Duodenal mucosa (tissue), 2 donors: Measurements from ENCODE around the gene EMX1.

Experiments
- H3K27ac ChIP-seq: one replicate; pipeline ENCODE4 v1.7.0; 2013; ENCODE audit warnings: low read depth, low read length
- H3K27me3 ChIP-seq, 2 donors: one replicate each; pipeline ENCODE4 v1.7.0; 2013; ENCODE audit warnings: low read length in 2 of 2, control low read depth in 1 of 2; ENCODE audit not compliant: insufficient read depth in 2 of 2, control insufficient read depth in 1 of 2
- H3K36me3 ChIP-seq, 2 donors: one replicate each; pipeline ENCODE4 v1.7.0; 2013; ENCODE audit warnings: low read length in 2 of 2, control low read depth in 1 of 2; ENCODE audit not compliant: insufficient read depth in 2 of 2, control insufficient read depth in 1 of 2
- H3K4me1 ChIP-seq, 2 donors: one replicate each; pipeline ENCODE4 v1.7.0; 2013; ENCODE audit warnings: low read length in 2 of 2, control low read depth in 1 of 2; ENCODE audit not compliant: insufficient read depth in 2 of 2, control insufficient read depth in 1 of 2
- H3K4me3 ChIP-seq, 2 donors: one replicate each; pipeline ENCODE4 v1.7.0; 2013; ENCODE audit warnings: low read length in 2 of 2, low read depth in 1 of 2
- H3K9ac ChIP-seq, 2 donors: one replicate each; pipeline ENCODE4 v1.7.0; 2013; ENCODE audit warnings: low read length in 2 of 2, low read depth in 1 of 2
- H3K9me3 ChIP-seq, 2 donors: one replicate each; pipeline ENCODE4 v1.7.0; 2013; ENCODE audit warnings: low read length in 2 of 2, control low read depth in 1 of 2; ENCODE audit not compliant: control insufficient read depth in 1 of 2

EMX1 gene

DNA sequence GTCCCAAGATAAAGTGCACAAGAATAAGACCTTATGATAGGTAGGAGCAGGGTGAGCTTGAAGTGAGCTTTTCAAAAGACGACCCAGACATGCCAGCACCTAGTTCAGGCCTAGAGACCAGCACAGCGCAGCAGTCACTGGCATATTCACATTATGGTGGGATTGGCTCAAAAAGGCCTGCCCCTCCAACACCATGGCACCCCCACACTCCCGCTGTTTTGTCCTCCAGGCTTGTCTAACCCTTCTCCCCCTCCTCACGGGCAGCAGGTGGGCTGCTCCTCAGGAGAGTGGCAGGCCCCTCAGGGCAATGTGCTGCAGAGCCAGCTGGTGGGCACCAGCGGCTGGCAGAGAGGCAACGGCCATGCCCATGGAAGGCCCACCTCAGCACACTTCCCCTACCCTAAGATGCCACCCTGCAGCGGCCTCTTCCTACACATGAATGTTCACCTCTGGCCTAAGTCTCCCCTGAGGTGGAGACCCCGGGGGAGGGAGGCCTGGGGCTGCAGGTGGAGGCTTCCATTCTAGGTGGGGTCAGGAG, 25.6 kb downstream of the EMX1 start:
- Histone ChIP-seq H3K4me1 (no peaks in the 10 kb centered on the region), H3K36me3 (peaks cover 5 to 8% of the 10 kb centered on the region in 2 donors), H3K9ac (no peak overlapping the region), H3K9me3 (no peaks in the 10 kb centered on the region), H3K27me3 (no peaks in the 10 kb centered on the region), H3K4me3 (no peak overlapping the region), H3K27ac (no peak overlapping the region)

DNA sequence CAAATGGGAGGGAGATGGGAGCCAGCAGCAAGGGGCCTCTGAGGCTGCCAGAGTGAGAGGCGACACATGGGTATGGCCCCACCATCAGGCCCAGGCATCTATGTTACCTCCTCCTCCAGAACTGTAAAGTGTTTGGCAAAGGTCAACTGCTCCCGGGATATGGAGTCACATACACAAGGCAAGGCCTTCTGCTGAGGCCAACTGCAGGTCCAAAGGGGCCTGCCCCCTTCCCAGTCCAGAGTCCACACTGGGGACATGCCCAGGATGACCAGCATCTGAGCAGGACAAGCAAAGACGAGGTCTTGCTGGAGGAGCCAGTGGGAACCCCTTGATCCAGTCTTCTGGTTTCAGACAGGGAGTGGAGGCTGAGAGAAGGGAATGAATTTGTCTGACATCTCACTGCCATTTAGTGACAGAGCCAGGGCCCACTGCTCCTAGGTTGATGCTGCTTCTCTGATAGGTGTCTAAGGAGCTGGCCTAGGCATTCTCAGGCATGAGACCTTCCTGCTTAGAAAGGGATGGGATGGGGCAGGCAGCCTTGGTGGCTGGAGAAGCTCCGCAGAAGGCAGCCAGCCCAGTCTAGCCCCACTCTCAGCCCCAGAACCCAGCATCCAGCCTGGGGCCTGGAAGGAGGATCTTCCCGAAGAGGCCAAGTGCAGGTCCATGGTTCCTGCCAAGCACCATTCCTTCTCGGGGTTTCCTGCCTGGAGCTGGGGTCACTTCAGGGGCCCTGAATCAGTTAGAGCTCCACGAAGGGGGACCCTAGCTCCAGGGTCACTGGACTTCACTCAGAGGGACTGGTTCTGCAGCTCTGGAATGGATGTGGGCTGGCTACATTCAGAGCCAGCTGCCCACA, 26.4 kb downstream of the EMX1 start:
- no peaks in the 10 kb centered on the region for H3K9me3 ChIP-seq
- H3K27ac ChIP-seq: no peak overlapping the region
- H3K9ac ChIP-seq: no peak overlapping the region
- no peaks in the 10 kb centered on the region for H3K4me1 ChIP-seq
- H3K27me3 ChIP-seq: no peaks in the 10 kb centered on the region
- no peak overlapping the region for H3K4me3 ChIP-seq
- H3K36me3 ChIP-seq: peaks cover 5 to 8% of the 10 kb centered on the region in 2 donors

GRCh38 chr2:72944804-72945449, 27.6 kb downstream of the EMX1 start:
- no peak overlapping the region for H3K9ac ChIP-seq
- H3K9me3 ChIP-seq: no peaks in the 10 kb centered on the region
- no peaks in the 10 kb centered on the region for H3K27me3 ChIP-seq
- H3K4me1 ChIP-seq: no peaks in the 10 kb centered on the region
- H3K27ac ChIP-seq: no peak overlapping the region
- H3K4me3 ChIP-seq: no peak overlapping the region
- H3K36me3 ChIP-seq: peaks cover 5 to 8% of the 10 kb centered on the region in 2 donors

- H3K4me1 ChIP-seq: no peaks in the 10 kb centered on the region
- no peak overlapping the region for H3K27ac ChIP-seq
Observed at GRCh38 chr2:72945450-72946019, 28.2 kb downstream of the EMX1 start.

DNA sequence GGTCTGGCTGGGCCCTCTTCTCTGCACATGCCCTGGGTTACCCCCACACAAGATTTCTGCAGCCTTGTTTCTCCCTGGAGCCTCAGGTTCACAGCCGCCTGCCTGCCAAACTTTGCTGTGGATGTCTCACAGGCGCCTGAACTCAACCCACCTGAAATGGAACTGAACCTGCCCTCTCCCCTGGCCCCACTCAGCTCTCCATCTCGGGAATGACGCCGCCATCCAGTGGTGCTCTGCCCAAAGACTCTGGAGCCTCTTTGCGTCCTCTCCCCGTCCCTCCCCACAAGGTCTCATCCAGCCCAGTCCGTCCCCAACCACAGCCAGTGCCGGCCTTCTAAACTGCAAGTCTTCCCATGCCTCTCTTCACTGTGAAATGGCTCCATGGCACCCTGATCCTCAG, 29.1 kb downstream of the EMX1 start:
- H3K27me3 ChIP-seq: no peaks in the 10 kb centered on the region
- no peak overlapping the region for H3K4me3 ChIP-seq
- no peak overlapping the region for H3K9ac ChIP-seq
- H3K9me3 ChIP-seq: no peaks in the 10 kb centered on the region
- H3K27ac ChIP-seq: no peak overlapping the region
- H3K36me3 ChIP-seq: peaks cover 5 to 8% of the 10 kb centered on the region in 2 donors
- H3K4me1 ChIP-seq: no peaks in the 10 kb centered on the region

More at GRCh38 chr2:72945450-72946019, 28.2 kb downstream of the EMX1 start:
- H3K36me3 ChIP-seq: peaks cover 5 to 8% of the 10 kb centered on the region in 2 donors
- H3K9ac ChIP-seq: no peak overlapping the region
- no peaks in the 10 kb centered on the region for H3K27me3 ChIP-seq
- H3K4me3 ChIP-seq: no peak overlapping the region
- no peaks in the 10 kb centered on the region for H3K9me3 ChIP-seq

- no peak overlapping the region for H3K9ac ChIP-seq
- peaks cover 5 to 7% of the 10 kb centered on the region in 2 donors for H3K36me3 ChIP-seq
- H3K27ac ChIP-seq: no peak overlapping the region
- H3K4me3 ChIP-seq: no peak overlapping the region
- no peaks in the 10 kb centered on the region for H3K4me1 ChIP-seq
- H3K9me3 ChIP-seq: no peaks in the 10 kb centered on the region
- no peaks in the 10 kb centered on the region for H3K27me3 ChIP-seq
Observed at GRCh38 chr2:72947952-72948830, 30.9 kb downstream of the EMX1 start.

GRCh38 chr2:72949045-72949444, 31.7 kb downstream of the EMX1 start:
- Histone ChIP-seq H3K9ac (no peak overlapping the region), H3K27ac (no peak overlapping the region), H3K4me1 (no peaks in the 10 kb centered on the region), H3K4me3 (no peak overlapping the region), H3K9me3 (no peaks in the 10 kb centered on the region), H3K27me3 (no peaks in the 10 kb centered on the region), H3K36me3 (no peaks in the 10 kb centered on the region)

DNA sequence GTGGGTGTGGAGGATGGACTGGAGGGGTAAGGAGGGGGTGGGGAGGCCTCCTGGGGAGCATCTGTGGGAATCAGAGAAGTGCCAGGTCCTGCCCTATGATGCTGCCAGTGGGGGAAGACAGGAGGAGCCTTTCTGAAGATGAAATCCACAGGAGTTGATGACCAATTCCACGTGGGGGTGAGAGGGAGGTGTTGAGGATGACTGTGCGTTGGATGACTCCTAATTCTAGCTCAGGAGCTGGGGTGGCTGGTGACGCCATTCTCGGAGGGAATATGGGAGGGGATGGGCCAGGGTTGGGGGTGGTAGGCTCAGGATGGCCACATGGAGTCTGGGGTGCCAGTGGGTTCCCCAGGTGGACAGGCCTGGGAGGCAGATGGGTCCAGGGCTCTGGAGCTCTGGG, 32.3 kb downstream of the EMX1 start:
- Histone ChIP-seq H3K27me3 (no peaks in the 10 kb centered on the region), H3K4me1 (no peaks in the 10 kb centered on the region), H3K4me3 (no peak overlapping the region), H3K9ac (no peak overlapping the region), H3K36me3 (no peaks in the 10 kb centered on the region), H3K27ac (no peak overlapping the region), H3K9me3 (no peaks in the 10 kb centered on the region)

GRCh38 chr2:72950558-72951255, 33.4 kb downstream of the EMX1 start:
- no peak overlapping the region for H3K4me3 ChIP-seq

More at GRCh38 chr2:72950558-72951255, 33.4 kb downstream of the EMX1 start:
- H3K9ac ChIP-seq: no peak overlapping the region
- no peaks in the 10 kb centered on the region for H3K27me3 ChIP-seq
- H3K9me3 ChIP-seq: no peaks in the 10 kb centered on the region
- no peak overlapping the region for H3K27ac ChIP-seq
- no peaks in the 10 kb centered on the region for H3K4me1 ChIP-seq
- no peaks in the 10 kb centered on the region for H3K36me3 ChIP-seq
